Measurements from ENCODE around the gene LDLRAD1.
A peak's percentile ranks its signal among the peaks of the same experiment; 100 is the strongest.
"Not testable (repeated sequence)": the region's sequence is repeated elsewhere in the genome, so short reads cannot be mapped to it uniquely, and the experiment has no call there.

LDLRAD1 gene

DNA sequence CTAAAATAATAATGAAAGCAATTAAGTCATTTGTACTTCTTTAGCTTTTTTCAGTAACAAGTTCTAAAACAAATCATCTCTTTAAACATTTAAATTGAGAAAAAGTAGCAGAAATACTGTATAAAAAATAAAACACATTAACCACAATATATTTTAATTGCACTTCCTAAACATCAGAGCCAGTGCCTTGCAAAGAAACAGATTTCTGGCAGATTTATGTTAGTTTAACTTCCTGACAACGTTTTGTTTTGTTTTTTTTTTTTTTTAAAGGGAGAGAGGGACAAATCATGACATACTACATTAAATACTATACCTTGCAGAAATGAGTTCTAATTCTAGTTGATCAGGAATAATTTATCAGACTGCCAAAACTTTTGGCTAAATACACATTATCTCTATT lies 23.8 kb upstream of the LDLRAD1 start:
- no peak for DNase-seq
- H3K4me3 ChIP-seq (ENCODE audit: low read depth, low read length): no peak overlapping the region
- in situ Hi-C loops (cut with HindIII; ENCODE audit: low pct_ligation_motif_present, low sequenced_read_pairs): no loop called here
- peaks cover 25% of the 10 kb centered on the region for H3K36me3 ChIP-seq (replicated peaks)
- TF ChIP-seq, protein P1, sequence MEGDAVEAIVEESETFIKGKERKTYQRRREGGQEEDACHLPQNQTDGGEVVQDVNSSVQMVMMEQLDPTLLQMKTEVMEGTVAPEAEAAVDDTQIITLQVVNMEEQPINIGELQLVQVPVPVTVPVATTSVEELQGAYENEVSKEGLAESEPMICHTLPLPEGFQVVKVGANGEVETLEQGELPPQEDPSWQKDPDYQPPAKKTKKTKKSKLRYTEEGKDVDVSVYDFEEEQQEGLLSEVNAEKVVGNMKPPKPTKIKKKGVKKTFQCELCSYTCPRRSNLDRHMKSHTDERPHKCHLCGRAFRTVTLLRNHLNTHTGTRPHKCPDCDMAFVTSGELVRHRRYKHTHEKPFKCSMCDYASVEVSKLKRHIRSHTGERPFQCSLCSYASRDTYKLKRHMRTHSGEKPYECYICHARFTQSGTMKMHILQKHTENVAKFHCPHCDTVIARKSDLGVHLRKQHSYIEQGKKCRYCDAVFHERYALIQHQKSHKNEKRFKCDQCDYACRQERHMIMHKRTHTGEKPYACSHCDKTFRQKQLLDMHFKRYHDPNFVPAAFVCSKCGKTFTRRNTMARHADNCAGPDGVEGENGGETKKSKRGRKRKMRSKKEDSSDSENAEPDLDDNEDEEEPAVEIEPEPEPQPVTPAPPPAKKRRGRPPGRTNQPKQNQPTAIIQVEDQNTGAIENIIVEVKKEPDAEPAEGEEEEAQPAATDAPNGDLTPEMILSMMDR (IDR thresholded peaks at IDR 0.05; ENCODE audit: low read depth, low read length, missing control alignments): no peak
- H3K27ac ChIP-seq: no peak overlapping the region
- no peaks in the 10 kb centered on the region for H3K27me3 ChIP-seq (replicated peaks)

GRCh38 chr1:54037476-54037875 lies 19.5 kb upstream of the LDLRAD1 start:
- H3K27me3 ChIP-seq (replicated peaks): no peaks in the 10 kb centered on the region
- H3K36me3 ChIP-seq (replicated peaks): peaks cover 43% of the 10 kb centered on the region
- DNase-seq: peak; percentile 39
- no peak overlapping the region for H3K4me3 ChIP-seq (ENCODE audit: low read depth, low read length)
- in situ Hi-C loops (cut with HindIII; ENCODE audit: low pct_ligation_motif_present, low sequenced_read_pairs): no loop called here
- TF ChIP-seq, protein P1 (IDR thresholded peaks at IDR 0.05; ENCODE audit: low read depth, low read length, missing control alignments): no peak
- H3K27ac ChIP-seq: no peak overlapping the region

GRCh38 chr1:54028306-54029251 lies 10.6 kb upstream of the LDLRAD1 start:
- Histone ChIP-seq H3K4me3 (ENCODE audit: low read depth, low read length) (no peak overlapping the region), H3K36me3 (replicated peaks) (no peaks in the 10 kb centered on the region), H3K27me3 (replicated peaks) (no peaks in the 10 kb centered on the region), H3K27ac (peak overlapping the region; percentile 64)
- in situ Hi-C loops (cut with HindIII; ENCODE audit: low pct_ligation_motif_present, low sequenced_read_pairs): no loop called here
- TF ChIP-seq, protein P1 (IDR thresholded peaks at IDR 0.05; ENCODE audit: low read depth, low read length, missing control alignments): no peak
- peak; percentile 74 for DNase-seq

DNA sequence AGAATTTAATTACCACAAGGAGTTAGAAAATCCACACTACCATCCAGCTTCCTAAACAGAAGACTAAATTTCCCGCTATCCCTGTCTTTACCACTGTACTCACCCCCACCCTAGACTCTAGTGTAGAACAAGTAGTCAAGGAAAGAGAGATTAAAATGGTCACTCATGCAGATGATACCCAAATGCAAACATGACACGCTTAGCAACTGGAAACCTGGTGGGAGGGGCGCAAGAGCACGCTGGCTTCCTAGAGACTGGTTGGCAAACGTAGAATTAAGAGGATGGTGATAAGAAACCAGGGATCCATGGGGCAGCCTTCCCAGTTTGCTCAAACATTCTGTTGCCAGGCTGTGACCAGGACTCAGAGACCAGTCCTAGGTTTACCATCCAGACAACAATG lies 9.9 kb upstream of the LDLRAD1 start:
- H3K4me3 ChIP-seq (ENCODE audit: low read depth, low read length): no peak overlapping the region
- in situ Hi-C loops (cut with HindIII; ENCODE audit: low pct_ligation_motif_present, low sequenced_read_pairs): no loop called here
- no peak overlapping the region for H3K27ac ChIP-seq
- no peaks in the 10 kb centered on the region for H3K36me3 ChIP-seq (replicated peaks)
- DNase-seq: peak; percentile 3
- no peaks in the 10 kb centered on the region for H3K27me3 ChIP-seq (replicated peaks)
- TF ChIP-seq, protein P1 (IDR thresholded peaks at IDR 0.05; ENCODE audit: low read depth, low read length, missing control alignments): no peak

DNA sequence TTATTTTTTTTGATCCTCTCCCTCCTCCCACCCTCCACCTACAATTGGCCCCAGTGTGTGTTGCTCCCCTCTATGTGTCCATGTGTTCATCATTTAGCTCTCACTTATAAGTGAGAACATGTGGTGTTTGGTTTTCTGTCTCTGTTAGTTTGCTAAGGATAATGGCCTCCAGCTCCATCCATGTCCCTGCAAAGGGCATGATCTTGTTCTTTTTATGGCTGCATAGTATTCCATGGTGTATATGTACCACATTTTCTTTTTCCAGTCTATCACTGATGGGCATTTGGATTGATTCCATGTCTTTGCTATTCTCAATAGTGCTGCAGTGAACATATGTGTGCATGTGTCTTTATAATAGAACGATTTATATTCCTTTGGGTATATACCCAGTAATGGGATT lies 6.8 kb upstream of the LDLRAD1 start:
- in situ Hi-C loops (cut with HindIII; ENCODE audit: low pct_ligation_motif_present, low sequenced_read_pairs); H3K27me3 ChIP-seq (replicated peaks): not testable (repeated sequence)

DNA sequence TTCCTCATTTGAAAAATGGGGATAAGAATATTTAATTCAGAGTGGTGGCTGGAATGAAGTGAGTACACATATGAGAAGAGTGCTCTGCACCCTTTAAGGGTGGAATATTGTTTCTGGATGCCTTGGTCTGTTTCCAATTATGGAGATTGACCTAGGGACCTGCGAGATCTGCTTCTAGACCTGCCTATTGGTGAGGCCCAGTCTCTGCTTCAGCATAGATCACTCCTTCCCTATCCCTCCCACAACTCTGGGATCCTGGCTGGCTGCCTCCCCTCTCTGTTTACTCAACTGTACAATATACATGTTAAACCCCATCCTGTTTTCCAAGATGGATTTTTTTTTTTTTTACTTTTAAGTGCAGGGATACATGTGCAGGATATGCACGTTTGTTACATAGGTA lies 6.4 kb upstream of the LDLRAD1 start:
- DNase-seq: no peak
- TF ChIP-seq, protein P1 (IDR thresholded peaks at IDR 0.05; ENCODE audit: low read depth, low read length, missing control alignments): no peak
- no peak overlapping the region for H3K27ac ChIP-seq
- in situ Hi-C loops (cut with HindIII; ENCODE audit: low pct_ligation_motif_present, low sequenced_read_pairs): no loop called here
- H3K36me3 ChIP-seq (replicated peaks): no peaks in the 10 kb centered on the region
- H3K27me3 ChIP-seq (replicated peaks): no peaks in the 10 kb centered on the region
- H3K4me3 ChIP-seq (ENCODE audit: low read depth, low read length): no peak overlapping the region

More for the DNA sequence above, 6.8 kb upstream of the LDLRAD1 start:
- not testable (repeated sequence) for DNase-seq; H3K36me3 ChIP-seq (replicated peaks); H3K4me3 ChIP-seq (ENCODE audit: low read depth, low read length); H3K27ac ChIP-seq

- H3K4me3 ChIP-seq (ENCODE audit: low read depth, low read length); H3K27ac ChIP-seq; DNase-seq; H3K36me3 ChIP-seq (replicated peaks); H3K27me3 ChIP-seq (replicated peaks); in situ Hi-C loops (cut with HindIII; ENCODE audit: low pct_ligation_motif_present, low sequenced_read_pairs): not testable (repeated sequence)
These were observed 1.7 kb upstream of the LDLRAD1 start for GRCh38 chr1:54019562-54020176.

Measured in brain microvascular endothelial cell (primary cell).